ENCODE measurements around the gene NLRP4. TPM values are rescaled to one million over a fixed set of nuclear protein-coding genes. Genes with fewer than 3 reads are reported as not detected.

Gene NLRP4
- total and polyA plus RNA-seq, 10 of the 15 experiments (the other 5 are each of a cell fraction or from before 2014, with no cell fraction given) = 0.07 to 9.6 (median 0.29) TPM; not detected in 6

GRCh38 chr19:55831846-55832245 is 4.5 kb upstream of the NLRP4 start, which contains the start of gene NLRP11:
Gene NLRP11, minus strand, starts transcription at chr19:55831999. Its CDS starts 13,825 bp downstream, at chr19:55818174.
- H3K4me2 ChIP-seq (ENCODE audit: control insufficient read depth, insufficient read depth) = no peak within 1 kb of the TSS
- H3K36me3 ChIP-seq (ENCODE audit: control insufficient read depth in 2 of 2, insufficient read depth in 2 of 2, low read length in 1 of 2) = no peaks in the 10 kb centered on the region
- FAIRE-seq (no peak), DNase-seq (ENCODE audit: low read depth, low spot score) (no peak), ATAC-seq (no peak)
- intact Hi-C loops (cut with micrococcal nuclease; ENCODE audit: unreplicated experiment) = no loop called here
- 87% methylated on average over 10 of the region's 10 CpGs for WGBS (ENCODE audit: insufficient coverage, insufficient replicate concordance, low lambda C conversion rate, missing lambda C conversion rate)
- POLR2A ChIA-PET = no interaction called here
- no peaks in the 10 kb centered on the region for H3K9me3 ChIP-seq (replicated peaks; ENCODE audit: control insufficient read depth, insufficient read depth, low read length)
- H3K4me1 ChIP-seq (ENCODE audit: control insufficient read depth, insufficient read depth, low read length) = no peaks in the 10 kb centered on the region
- RAD21 ChIA-PET (ENCODE audit: unreplicated experiment) = interaction anchor here (0.7 kb wide), 1 partner anchor 1327 kb away, joined by 4 read pairs; no protein-coding TSS in a partner anchor
- no TSS peak for BruUV-seq (replicated peaks)
- no peaks in the 10 kb centered on the region for H3K27me3 ChIP-seq (replicated peaks in 1 of 2; ENCODE audit: control insufficient read depth in 2 of 2, insufficient read depth in 2 of 2, low read length in 1 of 2)
- H2AFZ ChIP-seq (ENCODE audit: control insufficient read depth, low read depth, low read length) = no peak within 1 kb of the TSS
- no peaks in the 10 kb centered on the region for H3K79me2 ChIP-seq (ENCODE audit: control insufficient read depth, insufficient read depth, low read length)
- no peaks in the 10 kb centered on the region for H4K20me1 ChIP-seq (ENCODE audit: control insufficient read depth, insufficient read depth)
- H3K4me3 ChIP-seq = no peak within 1 kb of the TSS
- H3K9ac ChIP-seq (ENCODE audit: control insufficient read depth, insufficient read depth, low read length) = no peak within 1 kb of the TSS
- TF ChIP-seq HDAC6 (IDR thresholded peaks at IDR 0.05; ENCODE audit: unreplicated experiment) = no peak
- TF ChIP-seq NFIC (IDR thresholded peaks at IDR 0.05; ENCODE audit: low read depth, low read length) = no peak
- TF ChIP-seq ZNF24 (IDR thresholded peaks at IDR 0.05) = no peak
- TF ChIP-seq MYB (IDR thresholded peaks at IDR 0.05; ENCODE audit: borderline replicate concordance, low read depth, low read length) = no peak
- TF ChIP-seq JUNB (IDR thresholded peaks at IDR 0.05) = no peak
- TF ChIP-seq WRNIP1 (IDR thresholded peaks at IDR 0.05; ENCODE audit: borderline replicate concordance, low read depth, low read length) = no peak
- TF ChIP-seq BCL11A (IDR thresholded peaks at IDR 0.05; ENCODE audit: low read depth, low read length) = no peak
- no peak for TF ChIP-seq ATF7 (IDR thresholded peaks at IDR 0.05; ENCODE audit: low read depth)
- TF ChIP-seq BHLHE40 (IDR thresholded peaks at IDR 0.05; ENCODE audit: borderline replicate concordance in 1 of 2, low read depth in 2 of 2, low read length in 1 of 2) = no peak
- TF ChIP-seq ZNF384 (IDR thresholded peaks at IDR 0.05; ENCODE audit: borderline replicate concordance, low read depth, low read length) = no peak
- no peak for TF ChIP-seq SMAD1 (IDR thresholded peaks at IDR 0.05; ENCODE audit: low read depth, partially characterized antibody)
- TF ChIP-seq CREB1 (IDR thresholded peaks at IDR 0.05; ENCODE audit: low read depth) = no peak
- TF ChIP-seq ZSCAN29 (IDR thresholded peaks at IDR 0.05) = no peak
- TF ChIP-seq IKZF2 (IDR thresholded peaks at IDR 0.05) = no peak
- in situ Hi-C loops (cut with MboI) = no loop called here
- CTCF ChIA-PET = interaction anchor here (0.5 kb wide), 1 partner anchor 1306 kb away, joined by 4 read pairs; no protein-coding TSS in a partner anchor
- H3K27ac ChIP-seq (ENCODE audit: control insufficient read depth, insufficient read depth) = no peak within 1 kb of the TSS
- SMC1A ChIA-PET (ENCODE audit: uncharacterized antibody, unreplicated experiment) = interaction anchor here (0.6 to 1.5 kb wide), 2 partner anchors 16 to 53 kb away, joined by 3 to 4 read pairs; no protein-coding TSS in a partner anchor

All from GM12878 (cell line).